Smooth muscle cell of bladder (primary cell): Measurements from ENCODE around the gene EPS15. TPM values are rescaled to one million over a fixed set of nuclear protein-coding genes. Genes with fewer than 3 reads are reported as not detected.

Experiments
- total RNA-seq: library from RNA; depleted of rRNA; stranded (reverse); fragments of >200 nt; gene quantifications from 2 replicates; pipeline ENCODE4 v1.2.3, GENCODE V29; 2014

Gene EPS15
- 52.5 and 53.5 TPM in 2 replicates for total RNA-seq

DNA sequence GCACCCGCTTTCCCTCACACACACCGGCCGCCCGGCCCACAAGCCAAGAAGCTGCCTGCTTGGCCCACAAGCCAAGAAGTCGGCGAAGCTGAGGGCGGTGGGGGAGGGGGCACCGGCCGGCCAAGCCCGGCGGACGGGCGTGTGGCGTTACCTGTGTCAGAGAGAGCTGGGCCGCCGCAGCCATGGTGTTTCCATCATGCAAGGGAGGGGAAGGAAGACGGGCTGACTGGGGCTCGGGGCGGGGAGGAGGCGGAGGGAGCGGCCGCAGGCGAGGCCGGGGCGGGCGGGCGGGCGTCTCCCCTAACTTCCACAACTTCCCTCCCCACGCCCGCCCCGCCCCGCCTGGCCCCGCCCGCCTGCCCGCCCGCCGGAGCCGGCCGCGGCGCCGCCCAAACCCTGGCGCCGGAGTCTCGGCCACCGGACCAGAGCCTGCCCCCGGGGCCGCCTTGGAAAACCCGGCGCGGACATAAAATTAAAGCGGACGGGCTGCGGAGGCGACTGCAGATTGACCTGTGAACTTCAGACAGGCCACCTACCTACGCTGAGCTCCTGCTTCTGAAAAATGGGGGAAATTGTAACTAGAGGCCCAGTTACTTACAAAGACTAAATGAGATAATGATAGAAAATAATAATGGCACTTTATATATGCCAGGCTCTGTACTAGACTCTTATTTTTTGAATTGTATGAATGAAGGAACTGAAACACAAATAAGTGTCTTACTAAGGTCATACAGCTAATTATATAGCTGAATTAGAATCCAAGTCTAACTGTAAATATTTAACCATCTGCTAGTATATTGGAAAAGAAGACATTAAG lies at the start of gene EPS15:
EPS15 (minus strand) TSS at position 219 of the 817 bp plus-strand sequence; CDS start at position 184, 35 bp downstream.

GRCh38 chr1:51330331-51331201 lies 188.5 kb downstream of the EPS15 start, which contains the start of gene TTC39A:
Gene TTC39A, minus strand, starts transcription at chr1:51330562. Its CDS starts 85 bp downstream, at chr1:51330477.

Other genes with a start within 250 kb of the EPS15 start
- gene TTC39A, start 188.7 kb downstream of the EPS15 start, total RNA-seq: 0.28 and 0.74 TPM in 2 replicates
- gene OSBPL9, start 97.8 kb upstream of the EPS15 start, total RNA-seq: 63.7 and 64.3 TPM in 2 replicates